HEK293 (cell line): ENCODE data around the gene PHF5A.
A peak's percentile ranks its signal among the peaks of the same experiment; 100 is the strongest.

ENCODE experiments used
- GLIS2 ChIP-seq: fragments of 450-650 bp; formaldehyde crosslinking; IDR thresholded peaks from 2 replicates; pipeline ENCODE4 v1.5.1; 2016; ENCODE audit warnings: missing biosample characterization, missing genetic modification characterization
- HOXD13 ChIP-seq: sonication (generic); formaldehyde crosslinking; IDR thresholded peaks from 2 replicates; pipeline ENCODE4 v1.8.0; 2022; ENCODE audit warnings: missing genetic modification reagents, borderline replicate concordance
- IKZF3 ChIP-seq: fragments of 450-650 bp; IDR thresholded peaks from 2 replicates; pipeline ENCODE4 v1.5.0; 2018; ENCODE audit warnings: missing biosample characterization, mild to moderate bottlenecking, missing genetic modification characterization, moderate library complexity
- REPIN1 ChIP-seq: fragments of 450-650 bp; formaldehyde crosslinking; IDR thresholded peaks from 2 replicates; pipeline ENCODE4 v1.5.1; 2017; ENCODE audit warnings: missing biosample characterization, missing genetic modification characterization, low read depth
- SALL2 ChIP-seq: fragments of 450-650 bp; formaldehyde crosslinking; IDR thresholded peaks from 2 replicates; pipeline ENCODE4 v1.5.0; 2017; ENCODE audit warnings: missing biosample characterization, mild to moderate bottlenecking, missing genetic modification characterization, borderline replicate concordance
- ZBTB48 ChIP-seq: fragments of 450-650 bp; formaldehyde crosslinking; IDR thresholded peaks from 2 replicates; pipeline ENCODE4 v1.5.1; 2016; ENCODE audit warnings: missing biosample characterization, missing genetic modification characterization
- ZNF132 ChIP-seq: fragments of 450-650 bp; formaldehyde crosslinking; IDR thresholded peaks from 2 replicates; pipeline ENCODE4 v1.5.1; 2017; ENCODE audit warnings: missing biosample characterization, missing genetic modification characterization, borderline replicate concordance
- ZNF146 ChIP-seq: fragments of 450-650 bp; formaldehyde crosslinking; IDR thresholded peaks from 2 replicates; pipeline ENCODE4 v1.5.1; 2016; ENCODE audit warnings: missing biosample characterization, missing genetic modification characterization
- ZNF175 ChIP-seq: fragments of 450-650 bp; formaldehyde crosslinking; IDR thresholded peaks from 2 replicates; pipeline ENCODE4 v1.5.1; 2016; ENCODE audit warnings: missing biosample characterization, missing genetic modification characterization
- ZNF335 ChIP-seq: fragments of 450-650 bp; formaldehyde crosslinking; conservative IDR thresholded peaks from 2 replicates; pipeline ENCODE4 v1.5.1; 2016; ENCODE audit warnings: missing biosample characterization, missing genetic modification characterization
- ZNF391 ChIP-seq: fragments of 450-650 bp; formaldehyde crosslinking; IDR thresholded peaks from 2 replicates; pipeline ENCODE4 v1.5.1; 2016; ENCODE audit warnings: low read depth, missing biosample characterization, missing genetic modification characterization, borderline replicate concordance
- ZNF473 ChIP-seq: fragments of 450-650 bp; formaldehyde crosslinking; IDR thresholded peaks from 2 replicates; pipeline ENCODE4 v1.5.1; 2017; ENCODE audit warnings: missing biosample characterization, missing genetic modification characterization
- ZNF529 ChIP-seq: fragments of 450-650 bp; formaldehyde crosslinking; IDR thresholded peaks from 2 replicates; pipeline ENCODE4 v1.5.1; 2017; ENCODE audit warnings: missing genetic modification characterization, missing biosample characterization; ENCODE audit not compliant: insufficient replicate concordance
- ZNF549 ChIP-seq: fragments of 450-650 bp; IDR thresholded peaks from 2 replicates; pipeline ENCODE4 v1.5.1; 2018; ENCODE audit warnings: missing biosample characterization, missing genetic modification characterization, mild to moderate bottlenecking, inconsistent platforms, moderate library complexity
- ZNF558 ChIP-seq: fragments of 450-650 bp; formaldehyde crosslinking; IDR thresholded peaks from 2 replicates; pipeline ENCODE4 v1.5.1; 2016; ENCODE audit warnings: missing biosample characterization, missing genetic modification characterization
- ZNF585B ChIP-seq: fragments of 450-650 bp; formaldehyde crosslinking; IDR thresholded peaks from 2 replicates; pipeline ENCODE4 v1.5.1; 2016; ENCODE audit warnings: missing biosample characterization, missing genetic modification characterization
- ZNF76 ChIP-seq: fragments of 450-650 bp; formaldehyde crosslinking; IDR thresholded peaks from 2 replicates; pipeline ENCODE4; 2016; ENCODE audit warnings: low read depth, missing biosample characterization, missing genetic modification characterization, borderline replicate concordance
- ZNF768 ChIP-seq: fragments of 450-650 bp; formaldehyde crosslinking; IDR thresholded peaks from 2 replicates; pipeline ENCODE4 v1.5.1; 2018; ENCODE audit warnings: missing biosample characterization, mild to moderate bottlenecking, missing genetic modification characterization
- ZNF776 ChIP-seq: fragments of 450-650 bp; formaldehyde crosslinking; IDR thresholded peaks from 2 replicates; pipeline ENCODE4 v1.5.0; 2017; ENCODE audit warnings: missing biosample characterization, missing genetic modification characterization, borderline replicate concordance
- TF ChIP-seq, protein P1 (sequence below): fragments of 450-650 bp; formaldehyde crosslinking; IDR thresholded peaks from 2 replicates; pipeline ENCODE4 v1.5.1; 2016; ENCODE audit warnings: missing biosample characterization, missing genetic modification characterization
- TF ChIP-seq, protein P2 (sequence below): fragments of 450-650 bp; formaldehyde crosslinking; conservative IDR thresholded peaks from 2 replicates; pipeline ENCODE4 v1.5.1; 2016; ENCODE audit warnings: low read depth, missing biosample characterization, missing genetic modification characterization
- TF ChIP-seq, protein P3 (sequence below): fragments of 450-650 bp; formaldehyde crosslinking; IDR thresholded peaks from 2 replicates; pipeline ENCODE4 v1.5.1; 2016; ENCODE audit warnings: missing biosample characterization, missing genetic modification characterization, borderline replicate concordance
- TF ChIP-seq, protein P4 (sequence below): fragments of 450-650 bp; formaldehyde crosslinking; optimal IDR thresholded peaks from 2 replicates; pipeline ENCODE3; 2016; ENCODE audit warnings: missing biosample characterization, mild to moderate bottlenecking, missing genetic modification characterization
- TF ChIP-seq, protein P5 (sequence below): fragments of 450-650 bp; formaldehyde crosslinking; IDR thresholded peaks from 2 replicates; pipeline ENCODE4 v1.5.1; 2016; ENCODE audit warnings: missing biosample characterization, missing genetic modification characterization
- TF ChIP-seq, protein P6 (sequence below): fragments of 450-650 bp; formaldehyde crosslinking; IDR thresholded peaks from 2 replicates; pipeline ENCODE4 v1.5.1; 2016; ENCODE audit warnings: missing biosample characterization, missing genetic modification characterization

PHF5A gene

DNA sequence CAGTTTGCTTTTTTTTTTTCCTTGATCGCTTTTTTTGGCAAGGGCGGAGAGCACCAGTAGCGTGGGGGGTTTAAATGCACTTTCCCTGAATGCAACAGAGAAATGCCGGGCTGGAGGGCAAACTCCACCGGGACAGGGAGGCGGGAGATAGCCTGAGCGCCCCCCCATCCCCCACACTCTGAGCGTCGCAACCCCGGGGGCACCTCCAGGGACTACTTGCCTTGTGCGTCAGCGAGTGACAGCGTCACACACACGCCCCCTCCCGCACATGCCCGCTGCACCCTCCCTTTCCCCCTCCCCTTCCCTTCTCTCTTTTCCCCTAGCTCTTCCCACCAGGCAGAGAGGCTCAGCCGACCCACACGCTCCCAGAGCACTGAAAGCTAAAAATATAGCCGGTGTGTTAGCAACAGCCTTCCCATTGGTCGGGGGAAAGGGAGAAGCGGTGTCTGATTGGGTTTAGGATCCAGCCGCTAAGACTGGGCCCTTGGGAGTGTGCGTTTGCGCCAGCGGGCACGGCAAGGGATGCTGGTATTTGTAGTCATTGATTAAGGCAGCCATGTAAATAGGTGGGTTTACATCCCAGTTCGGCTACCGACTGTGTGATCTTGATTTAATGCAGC is 20.2 kb downstream of the PHF5A start (continued):
- no peak for TF ChIP-seq ZNF549
- TF ChIP-seq, protein P1, sequence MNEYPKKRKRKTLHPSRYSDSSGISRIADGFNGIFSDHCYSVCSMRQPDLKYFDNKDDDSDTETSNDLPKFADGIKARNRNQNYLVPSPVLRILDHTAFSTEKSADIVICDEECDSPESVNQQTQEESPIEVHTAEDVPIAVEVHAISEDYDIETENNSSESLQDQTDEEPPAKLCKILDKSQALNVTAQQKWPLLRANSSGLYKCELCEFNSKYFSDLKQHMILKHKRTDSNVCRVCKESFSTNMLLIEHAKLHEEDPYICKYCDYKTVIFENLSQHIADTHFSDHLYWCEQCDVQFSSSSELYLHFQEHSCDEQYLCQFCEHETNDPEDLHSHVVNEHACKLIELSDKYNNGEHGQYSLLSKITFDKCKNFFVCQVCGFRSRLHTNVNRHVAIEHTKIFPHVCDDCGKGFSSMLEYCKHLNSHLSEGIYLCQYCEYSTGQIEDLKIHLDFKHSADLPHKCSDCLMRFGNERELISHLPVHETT (tag by site-specific recombination): peak; percentile 93
- TF ChIP-seq REPIN1 (tag by site-specific recombination): no peak; the same call in 1 of the 2 replicates
- TF ChIP-seq ZNF473 (tag by site-specific recombination): no peak
- TF ChIP-seq, protein P2, sequence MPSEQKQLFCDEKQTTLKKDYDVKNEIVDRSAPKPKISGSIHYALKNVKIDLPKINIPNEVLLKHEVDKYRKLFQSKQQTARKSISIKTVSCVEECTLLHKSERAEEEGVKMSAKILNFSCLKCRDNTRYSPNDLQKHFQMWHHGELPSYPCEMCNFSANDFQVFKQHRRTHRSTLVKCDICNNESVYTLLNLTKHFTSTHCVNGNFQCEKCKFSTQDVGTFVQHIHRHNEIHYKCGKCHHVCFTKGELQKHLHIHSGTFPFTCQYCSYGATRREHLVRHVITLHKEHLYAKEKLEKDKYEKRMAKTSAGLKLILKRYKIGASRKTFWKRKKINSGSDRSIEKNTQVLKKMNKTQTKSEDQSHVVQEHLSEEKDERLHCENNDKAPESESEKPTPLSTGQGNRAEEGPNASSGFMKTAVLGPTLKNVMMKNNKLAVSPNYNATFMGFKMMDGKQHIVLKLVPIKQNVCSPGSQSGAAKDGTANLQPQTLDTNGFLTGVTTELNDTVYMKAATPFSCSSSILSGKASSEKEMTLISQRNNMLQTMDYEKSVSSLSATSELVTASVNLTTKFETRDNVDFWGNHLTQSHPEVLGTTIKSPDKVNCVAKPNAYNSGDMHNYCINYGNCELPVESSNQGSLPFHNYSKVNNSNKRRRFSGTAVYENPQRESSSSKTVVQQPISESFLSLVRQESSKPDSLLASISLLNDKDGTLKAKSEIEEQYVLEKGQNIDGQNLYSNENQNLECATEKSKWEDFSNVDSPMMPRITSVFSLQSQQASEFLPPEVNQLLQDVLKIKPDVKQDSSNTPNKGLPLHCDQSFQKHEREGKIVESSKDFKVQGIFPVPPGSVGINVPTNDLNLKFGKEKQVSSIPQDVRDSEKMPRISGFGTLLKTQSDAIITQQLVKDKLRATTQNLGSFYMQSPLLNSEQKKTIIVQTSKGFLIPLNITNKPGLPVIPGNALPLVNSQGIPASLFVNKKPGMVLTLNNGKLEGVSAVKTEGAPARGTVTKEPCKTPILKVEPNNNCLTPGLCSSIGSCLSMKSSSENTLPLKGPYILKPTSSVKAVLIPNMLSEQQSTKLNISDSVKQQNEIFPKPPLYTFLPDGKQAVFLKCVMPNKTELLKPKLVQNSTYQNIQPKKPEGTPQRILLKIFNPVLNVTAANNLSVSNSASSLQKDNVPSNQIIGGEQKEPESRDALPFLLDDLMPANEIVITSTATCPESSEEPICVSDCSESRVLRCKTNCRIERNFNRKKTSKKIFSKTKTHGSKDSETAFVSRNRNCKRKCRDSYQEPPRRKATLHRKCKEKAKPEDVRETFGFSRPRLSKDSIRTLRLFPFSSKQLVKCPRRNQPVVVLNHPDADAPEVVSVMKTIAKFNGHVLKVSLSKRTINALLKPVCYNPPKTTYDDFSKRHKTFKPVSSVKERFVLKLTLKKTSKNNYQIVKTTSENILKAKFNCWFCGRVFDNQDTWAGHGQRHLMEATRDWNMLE: 0 out of 2 replicates have a peak, but pooled peaks have one; percentile 18
- no peak for TF ChIP-seq ZNF132 (tag by site-specific recombination)
- no peak; the same call in 1 of the 2 replicates for TF ChIP-seq ZNF558 (tag by site-specific recombination)
- no peak for TF ChIP-seq SALL2 (tag by site-specific recombination)
- TF ChIP-seq, protein P3, sequence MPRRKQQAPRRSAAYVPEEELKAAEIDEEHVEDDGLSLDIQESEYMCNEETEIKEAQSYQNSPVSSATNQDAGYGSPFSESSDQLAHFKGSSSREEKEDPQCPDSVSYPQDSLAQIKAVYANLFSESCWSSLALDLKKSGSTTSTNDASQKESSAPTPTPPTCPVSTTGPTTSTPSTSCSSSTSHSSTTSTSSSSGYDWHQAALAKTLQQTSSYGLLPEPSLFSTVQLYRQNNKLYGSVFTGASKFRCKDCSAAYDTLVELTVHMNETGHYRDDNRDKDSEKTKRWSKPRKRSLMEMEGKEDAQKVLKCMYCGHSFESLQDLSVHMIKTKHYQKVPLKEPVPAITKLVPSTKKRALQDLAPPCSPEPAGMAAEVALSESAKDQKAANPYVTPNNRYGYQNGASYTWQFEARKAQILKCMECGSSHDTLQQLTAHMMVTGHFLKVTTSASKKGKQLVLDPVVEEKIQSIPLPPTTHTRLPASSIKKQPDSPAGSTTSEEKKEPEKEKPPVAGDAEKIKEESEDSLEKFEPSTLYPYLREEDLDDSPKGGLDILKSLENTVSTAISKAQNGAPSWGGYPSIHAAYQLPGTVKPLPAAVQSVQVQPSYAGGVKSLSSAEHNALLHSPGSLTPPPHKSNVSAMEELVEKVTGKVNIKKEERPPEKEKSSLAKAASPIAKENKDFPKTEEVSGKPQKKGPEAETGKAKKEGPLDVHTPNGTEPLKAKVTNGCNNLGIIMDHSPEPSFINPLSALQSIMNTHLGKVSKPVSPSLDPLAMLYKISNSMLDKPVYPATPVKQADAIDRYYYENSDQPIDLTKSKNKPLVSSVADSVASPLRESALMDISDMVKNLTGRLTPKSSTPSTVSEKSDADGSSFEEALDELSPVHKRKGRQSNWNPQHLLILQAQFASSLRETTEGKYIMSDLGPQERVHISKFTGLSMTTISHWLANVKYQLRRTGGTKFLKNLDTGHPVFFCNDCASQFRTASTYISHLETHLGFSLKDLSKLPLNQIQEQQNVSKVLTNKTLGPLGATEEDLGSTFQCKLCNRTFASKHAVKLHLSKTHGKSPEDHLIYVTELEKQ (tag by site-specific recombination): peak; percentile 68; the same call in 1 of the 2 replicates
- TF ChIP-seq, protein P4, sequence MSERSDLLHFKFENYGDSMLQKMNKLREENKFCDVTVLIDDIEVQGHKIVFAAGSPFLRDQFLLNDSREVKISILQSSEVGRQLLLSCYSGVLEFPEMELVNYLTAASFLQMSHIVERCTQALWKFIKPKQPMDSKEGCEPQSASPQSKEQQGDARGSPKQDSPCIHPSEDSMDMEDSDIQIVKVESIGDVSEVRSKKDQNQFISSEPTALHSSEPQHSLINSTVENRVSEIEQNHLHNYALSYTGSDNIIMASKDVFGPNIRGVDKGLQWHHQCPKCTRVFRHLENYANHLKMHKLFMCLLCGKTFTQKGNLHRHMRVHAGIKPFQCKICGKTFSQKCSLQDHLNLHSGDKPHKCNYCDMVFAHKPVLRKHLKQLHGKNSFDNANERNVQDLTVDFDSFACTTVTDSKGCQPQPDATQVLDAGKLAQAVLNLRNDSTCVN (tag by site-specific recombination): peak; percentile 15
- no peak for TF ChIP-seq ZNF529 (tag by site-specific recombination)
- peak; percentile 89 for TF ChIP-seq ZBTB48 (tag by site-specific recombination)
- peak; percentile 83 for TF ChIP-seq ZNF335 (tag by site-specific recombination)
- TF ChIP-seq, protein P5, sequence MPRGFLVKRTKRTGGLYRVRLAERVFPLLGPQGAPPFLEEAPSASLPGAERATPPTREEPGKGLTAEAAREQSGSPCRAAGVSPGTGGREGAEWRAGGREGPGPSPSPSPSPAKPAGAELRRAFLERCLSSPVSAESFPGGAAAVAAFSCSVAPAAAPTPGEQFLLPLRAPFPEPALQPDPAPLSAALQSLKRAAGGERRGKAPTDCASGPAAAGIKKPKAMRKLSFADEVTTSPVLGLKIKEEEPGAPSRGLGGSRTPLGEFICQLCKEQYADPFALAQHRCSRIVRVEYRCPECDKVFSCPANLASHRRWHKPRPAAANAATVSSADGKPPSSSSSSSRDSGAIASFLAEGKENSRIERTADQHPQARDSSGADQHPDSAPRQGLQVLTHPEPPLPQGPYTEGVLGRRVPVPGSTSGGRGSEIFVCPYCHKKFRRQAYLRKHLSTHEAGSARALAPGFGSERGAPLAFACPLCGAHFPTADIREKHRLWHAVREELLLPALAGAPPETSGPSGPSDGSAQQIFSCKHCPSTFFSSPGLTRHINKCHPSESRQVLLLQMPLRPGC (tag by site-specific recombination): peak; percentile 89
- TF ChIP-seq ZNF146 (tag by site-specific recombination): no peak
- peak; percentile 99 for TF ChIP-seq GLIS2 (tag by site-specific recombination)
- TF ChIP-seq HOXD13 (CRISPR knock-in tag): no peak
- no peak for TF ChIP-seq ZNF776 (tag by site-specific recombination)
- no peak for TF ChIP-seq ZNF768 (tag by site-specific recombination)
- peak; percentile 95; the same call in 1 of the 2 replicates for TF ChIP-seq ZNF391 (tag by site-specific recombination)
- TF ChIP-seq, protein P6, sequence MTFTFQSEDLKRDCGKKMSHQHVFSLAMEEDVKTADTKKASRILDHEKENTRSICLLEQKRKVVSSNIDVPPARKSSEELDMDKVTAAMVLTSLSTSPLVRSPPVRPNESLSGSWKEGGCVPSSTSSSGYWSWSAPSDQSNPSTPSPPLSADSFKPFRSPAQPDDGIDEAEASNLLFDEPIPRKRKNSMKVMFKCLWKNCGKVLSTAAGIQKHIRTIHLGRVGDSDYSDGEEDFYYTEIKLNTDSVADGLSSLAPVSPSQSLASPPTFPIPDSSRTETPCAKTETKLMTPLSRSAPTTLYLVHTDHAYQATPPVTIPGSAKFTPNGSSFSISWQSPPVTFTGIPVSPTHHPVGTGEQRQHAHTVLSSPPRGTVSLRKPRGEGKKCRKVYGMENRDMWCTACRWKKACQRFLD: no peak
- no peak for TF ChIP-seq ZNF585B (tag by site-specific recombination)
- peak; percentile 100 for TF ChIP-seq IKZF3 (tag by site-specific recombination)
- peak; percentile 96 for TF ChIP-seq ZNF76
- TF ChIP-seq ZNF175 (tag by site-specific recombination): no peak
